Prostate gland (tissue), 2 donors: ENCODE measurements around the gene PAK1.

Experiments
- POLR2AphosphoS5 ChIP-seq: sonication (generic); formaldehyde crosslinking; IDR thresholded peaks from one replicate; pipeline ENCODE4 v1.6.1; 2017; ENCODE audit warnings: antibody characterized with exemption
- TF ChIP-seq, protein P1 (sequence below), 4 experiments: fragments of 200-600 bp in 2 of 4; fragments of 450-650 bp in 2 of 4; sonication (generic) in 2 of 4; IDR thresholded peaks; 1 replicate in 3 of 4; 2 replicates in 1 of 4; pipeline ENCODE4 v1.5.1; 2016 to 2019; ENCODE audit warnings: antibody characterized with exemption in 4 of 4, mild to moderate bottlenecking in 2 of 4, moderate library complexity in 2 of 4

DNA sequence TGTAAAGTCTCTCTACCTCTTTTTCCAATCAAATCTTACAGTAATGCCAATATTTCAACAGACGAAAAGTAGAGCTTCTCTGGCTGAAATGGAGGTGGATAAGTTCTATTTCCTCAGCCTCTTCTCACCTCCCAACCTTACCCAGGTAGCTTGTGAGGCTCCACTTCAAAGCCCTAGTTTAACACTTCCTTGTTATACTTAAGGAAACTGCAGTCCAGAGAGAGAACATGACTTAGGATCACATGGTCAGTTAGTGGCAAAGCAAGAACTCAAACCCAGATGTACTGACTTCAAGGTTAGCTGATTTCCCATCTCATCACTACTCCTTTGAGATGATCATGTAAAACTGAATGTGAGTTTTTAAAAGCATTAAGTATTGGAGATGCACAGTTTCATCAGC is 32.5 kb downstream of the PAK1 start:
- TF ChIP-seq, protein P1, sequence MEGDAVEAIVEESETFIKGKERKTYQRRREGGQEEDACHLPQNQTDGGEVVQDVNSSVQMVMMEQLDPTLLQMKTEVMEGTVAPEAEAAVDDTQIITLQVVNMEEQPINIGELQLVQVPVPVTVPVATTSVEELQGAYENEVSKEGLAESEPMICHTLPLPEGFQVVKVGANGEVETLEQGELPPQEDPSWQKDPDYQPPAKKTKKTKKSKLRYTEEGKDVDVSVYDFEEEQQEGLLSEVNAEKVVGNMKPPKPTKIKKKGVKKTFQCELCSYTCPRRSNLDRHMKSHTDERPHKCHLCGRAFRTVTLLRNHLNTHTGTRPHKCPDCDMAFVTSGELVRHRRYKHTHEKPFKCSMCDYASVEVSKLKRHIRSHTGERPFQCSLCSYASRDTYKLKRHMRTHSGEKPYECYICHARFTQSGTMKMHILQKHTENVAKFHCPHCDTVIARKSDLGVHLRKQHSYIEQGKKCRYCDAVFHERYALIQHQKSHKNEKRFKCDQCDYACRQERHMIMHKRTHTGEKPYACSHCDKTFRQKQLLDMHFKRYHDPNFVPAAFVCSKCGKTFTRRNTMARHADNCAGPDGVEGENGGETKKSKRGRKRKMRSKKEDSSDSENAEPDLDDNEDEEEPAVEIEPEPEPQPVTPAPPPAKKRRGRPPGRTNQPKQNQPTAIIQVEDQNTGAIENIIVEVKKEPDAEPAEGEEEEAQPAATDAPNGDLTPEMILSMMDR (IDR thresholded peaks at IDR 0.05): no peak
- TF ChIP-seq POLR2AphosphoS5: no peak
